GM04504 (cell line): ENCODE results near the gene LCN9.
"Not testable (repeated sequence)": the region's sequence is repeated elsewhere in the genome, so short reads cannot be mapped to it uniquely, and the experiment has no call there.

Source experiments
- DNase-seq: peaks from one replicate; pipeline ENCODE4 v3.0.0-alpha.2; 2012; ENCODE audit warnings: low read depth

The LCN9 gene

DNA sequence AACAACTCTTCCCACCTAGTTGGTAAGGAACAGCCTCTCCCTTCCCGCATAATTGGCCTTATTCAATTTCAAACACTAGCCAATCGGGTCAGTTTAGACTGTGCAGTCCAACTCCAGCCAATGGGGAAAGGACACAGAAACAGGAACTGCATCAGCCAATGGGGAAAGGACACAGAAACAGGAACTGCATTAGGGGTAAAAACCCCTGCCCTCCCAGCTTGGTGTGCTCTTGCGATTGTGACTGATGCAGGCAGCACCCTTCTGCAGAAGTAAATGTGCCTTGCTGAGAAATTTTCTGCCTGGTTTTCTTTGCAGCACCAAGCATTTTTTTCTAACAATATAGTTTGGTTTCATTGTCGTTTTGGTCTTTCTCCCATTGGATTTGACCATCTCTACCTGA lies 15.2 kb upstream of the LCN9 start:
- DNase-seq, result no peak

DNA sequence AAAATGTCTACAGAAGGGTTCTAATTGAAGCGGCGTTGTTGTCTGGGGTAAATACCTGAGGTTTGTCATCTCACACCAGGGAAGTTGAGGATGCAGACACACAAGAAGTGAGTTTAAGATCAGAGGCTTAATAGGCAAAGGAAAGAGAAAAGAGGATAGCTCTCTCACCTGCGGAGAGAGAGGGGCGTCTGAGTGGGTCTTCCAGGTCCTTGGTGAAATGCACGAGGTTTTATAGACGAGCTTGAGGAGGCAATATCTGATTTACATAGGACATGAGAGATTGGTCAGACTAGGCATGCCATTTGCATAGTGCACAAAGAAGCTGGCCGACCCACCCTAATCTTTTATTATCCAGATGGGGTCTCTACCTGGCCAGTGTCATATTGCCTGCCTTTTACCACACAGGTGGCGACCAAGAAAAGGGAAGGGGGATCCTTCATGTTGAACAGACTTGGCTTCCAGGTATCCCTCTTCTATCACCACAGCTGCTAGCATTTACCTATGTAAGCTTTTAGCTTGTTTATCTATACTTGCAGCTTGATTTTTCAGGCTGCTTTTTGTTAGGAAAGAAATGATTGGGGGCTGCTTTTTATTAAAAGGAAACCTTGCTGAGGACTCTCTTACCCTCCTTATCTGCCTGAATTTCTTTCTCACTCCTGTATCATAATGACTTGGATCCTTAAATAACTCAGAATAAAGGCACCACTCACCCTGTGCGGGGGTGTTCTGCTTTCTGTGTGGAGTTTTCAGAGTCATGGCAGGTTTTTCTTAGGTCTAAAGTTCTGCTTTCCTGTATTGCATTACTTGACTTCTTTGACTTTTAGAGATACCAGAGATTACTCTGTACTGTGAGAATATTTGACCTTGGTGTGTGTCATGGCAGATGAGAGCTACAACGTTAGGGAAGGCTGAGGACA lies 14.4 kb upstream of the LCN9 start:
- no peak for DNase-seq

DNA sequence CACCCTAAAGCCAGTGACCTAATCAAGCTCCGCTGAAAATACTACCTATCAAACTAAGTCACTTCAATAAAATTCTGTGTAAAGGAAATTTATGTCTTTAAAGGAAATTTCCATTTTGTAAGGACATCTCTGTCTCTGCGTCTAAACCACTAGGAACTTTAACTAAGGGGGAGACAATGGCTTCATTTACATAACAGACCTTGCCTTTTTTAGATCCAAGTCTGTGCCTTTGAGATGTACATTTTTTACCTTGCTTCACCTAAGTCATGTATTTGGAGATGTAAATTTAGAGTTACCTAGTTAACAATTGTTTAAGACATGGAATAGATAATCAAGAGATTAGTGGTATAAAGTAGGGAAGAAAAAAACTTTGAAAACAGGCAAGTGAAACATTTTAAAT lies 13.6 kb upstream of the LCN9 start:
- DNase-seq, result no peak

DNA sequence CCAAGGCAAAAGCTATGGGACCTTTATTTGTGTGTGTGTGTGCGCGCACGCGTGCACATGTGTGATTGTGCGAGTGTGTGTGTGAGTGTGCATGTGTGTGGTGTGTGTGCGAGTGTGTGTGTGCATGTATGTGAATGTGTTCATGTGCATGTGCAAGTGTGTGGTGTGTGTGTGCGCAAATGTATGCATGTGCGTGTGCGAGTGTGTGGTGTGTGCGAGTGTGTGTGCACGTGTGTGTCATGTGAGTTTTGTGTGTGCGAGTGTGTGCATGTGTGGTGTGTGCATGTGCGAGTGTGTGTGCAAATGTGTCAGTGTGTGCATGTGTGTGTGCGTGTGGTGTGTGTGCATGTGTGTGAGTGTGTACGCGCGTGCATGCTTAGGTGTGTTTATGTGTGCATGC lies 12.7 kb upstream of the LCN9 start:
- DNase-seq, result no peak

GRCh38 chr9:135655317-135655716 lies 7.8 kb upstream of the LCN9 start:
- DNase-seq, result no peak

GRCh38 chr9:135657416-135657815 lies 5.7 kb upstream of the LCN9 start:
- no peak for DNase-seq

DNA sequence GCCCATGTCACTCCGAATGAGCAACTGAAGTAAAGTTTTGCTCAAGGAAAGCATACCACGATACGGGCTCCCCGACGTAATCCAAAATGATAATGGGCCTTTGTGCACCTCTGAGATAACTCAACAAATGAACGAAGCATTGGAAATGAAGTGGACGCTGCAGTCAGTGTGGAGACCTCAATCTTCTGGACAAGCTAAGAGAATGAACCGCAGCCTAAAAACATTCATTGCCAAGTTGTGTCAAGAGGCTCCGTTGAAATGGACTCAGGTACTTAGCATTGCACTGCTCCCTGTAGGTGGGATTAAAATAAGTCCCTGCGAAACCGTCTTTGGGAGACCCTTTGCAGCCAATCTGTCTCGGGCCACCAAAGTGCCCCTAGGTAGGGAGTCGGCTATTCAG lies 3.9 kb upstream of the LCN9 start:
- no peak for DNase-seq

DNA sequence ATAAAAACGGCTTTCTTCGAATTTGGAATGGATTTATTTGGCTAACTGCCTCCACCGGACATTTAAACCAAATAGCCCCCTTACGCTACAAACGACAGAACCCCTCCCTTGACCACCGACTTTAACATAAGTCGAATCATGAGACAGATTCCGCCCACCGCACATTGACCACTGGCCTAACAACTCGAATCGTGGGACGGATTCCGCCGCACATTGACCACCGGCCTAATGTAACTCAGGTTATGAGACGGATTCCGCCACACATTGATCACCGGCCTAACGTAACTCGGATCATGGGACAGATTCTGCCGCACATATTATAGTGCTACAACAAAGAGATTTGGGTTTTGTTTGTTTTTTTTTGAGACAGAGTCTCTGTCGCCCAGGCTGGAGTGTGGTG lies 2.7 kb upstream of the LCN9 start:
- DNase-seq, result no peak

DNA sequence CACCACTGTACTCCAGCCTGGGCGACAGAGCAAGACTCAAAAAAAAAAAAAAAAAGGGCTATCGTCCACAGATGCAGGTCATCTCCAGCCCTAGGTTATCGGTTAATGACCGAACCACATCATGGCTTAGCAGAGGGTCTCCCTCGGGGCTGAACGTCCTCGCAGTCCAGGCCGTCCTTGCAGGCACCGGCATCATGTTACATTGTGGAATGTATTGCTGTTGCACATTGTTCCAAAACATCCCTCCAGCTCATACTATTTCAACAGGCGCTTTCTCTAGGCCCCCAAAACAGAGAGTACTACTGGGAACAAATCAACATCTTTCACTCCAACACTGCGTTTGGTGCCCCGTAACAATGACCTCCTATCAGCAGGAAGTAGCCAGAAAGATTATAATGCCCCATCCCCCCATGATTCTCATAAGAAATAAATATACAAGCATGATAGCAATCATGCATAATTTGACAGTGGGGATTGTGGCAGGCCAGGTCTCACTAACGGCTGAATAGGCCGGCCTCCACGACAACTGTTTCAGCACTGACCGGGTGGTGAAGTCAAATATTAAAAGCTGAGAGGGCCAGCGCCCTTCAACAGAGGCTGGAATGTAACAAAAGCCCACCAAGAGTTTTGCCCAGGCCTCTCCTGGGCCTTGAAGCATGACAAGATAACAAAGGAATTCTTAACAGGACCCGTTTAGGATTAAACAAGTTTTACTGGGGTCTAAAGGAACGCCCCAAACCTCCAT lies 1.1 kb upstream of the LCN9 start:
- no peak for DNase-seq

GRCh38 chr9:135663451-135663770 lies 302 bp downstream of the LCN9 start:
- DNase-seq, result no peak

DNA sequence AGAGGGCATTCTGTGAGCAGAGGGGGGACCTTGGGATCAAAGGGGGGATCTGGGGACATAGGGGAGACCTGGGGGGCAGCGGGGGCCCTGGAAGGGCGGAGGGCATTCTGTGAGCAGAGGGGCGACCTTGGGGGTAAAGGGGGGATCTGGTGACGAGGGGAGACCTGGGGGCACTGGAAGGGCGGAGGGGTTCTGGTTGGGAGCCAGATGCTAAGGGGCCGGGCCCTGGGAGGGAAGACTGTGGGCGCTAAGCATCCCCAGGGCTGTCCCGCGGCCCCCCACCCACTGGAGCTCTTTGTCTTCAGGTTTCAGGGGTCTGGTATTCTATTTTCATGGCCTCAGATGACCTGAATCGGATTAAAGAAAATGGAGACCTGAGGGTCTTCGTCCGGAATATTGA lies 748 bp downstream of the LCN9 start:
- no peak for DNase-seq

DNA sequence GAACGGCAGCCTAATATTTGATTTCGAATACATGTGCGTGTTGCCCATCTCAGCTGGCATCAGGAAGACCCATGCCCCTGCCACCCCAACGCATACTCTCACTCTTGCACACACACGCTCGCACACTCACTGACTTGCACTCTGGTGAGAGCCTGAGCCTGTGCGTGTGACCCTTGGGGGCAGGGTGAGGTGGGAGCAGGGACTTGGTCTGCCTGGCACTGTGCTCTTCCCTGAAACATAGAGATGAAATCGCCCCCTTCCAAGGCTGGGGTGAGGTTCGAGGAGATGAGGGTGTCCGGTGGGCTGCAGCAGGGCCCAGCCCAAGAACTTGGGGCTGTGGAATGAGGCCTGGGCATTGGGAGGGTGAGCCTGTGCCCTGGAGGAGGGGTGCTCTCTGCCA lies 1.2 kb downstream of the LCN9 start:
- DNase-seq, result no peak

GRCh38 chr9:135664801-135665794 lies 2.0 kb downstream of the LCN9 start:
- DNase-seq, result no peak

GRCh38 chr9:135665795-135666189 lies 2.7 kb downstream of the LCN9 start:
- no peak for DNase-seq

- DNase-seq, result no peak
Measured at GRCh38 chr9:135666534-135667462, 3.7 kb downstream of the LCN9 start.

DNA sequence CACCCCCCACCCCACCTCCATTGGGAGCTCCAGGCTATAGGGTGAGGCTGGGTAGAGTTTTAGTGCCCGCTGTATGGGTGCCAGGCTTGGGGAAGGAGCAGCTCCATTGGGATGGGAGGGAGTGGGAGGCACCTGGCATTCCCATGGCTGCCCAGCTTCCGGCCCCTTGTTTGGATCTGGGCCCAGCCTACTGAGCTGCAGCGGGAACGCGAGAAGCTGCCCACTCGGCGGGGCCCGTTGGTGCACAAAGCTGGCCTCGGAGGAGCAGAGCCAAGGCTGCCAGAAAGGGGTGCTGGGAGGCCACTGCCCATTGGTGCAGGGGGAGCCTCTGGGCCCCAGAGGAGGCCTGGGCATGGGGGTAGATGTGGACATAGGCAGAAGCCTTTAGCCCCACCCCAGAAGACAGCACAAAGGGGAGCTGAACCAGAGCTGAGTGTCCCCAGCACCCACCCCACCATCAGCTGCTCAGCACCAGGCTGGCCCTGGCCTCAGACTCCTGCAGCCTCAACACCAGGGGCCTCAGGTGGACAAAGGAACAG lies 4.4 kb downstream of the LCN9 start:
- no peak for DNase-seq

DNA sequence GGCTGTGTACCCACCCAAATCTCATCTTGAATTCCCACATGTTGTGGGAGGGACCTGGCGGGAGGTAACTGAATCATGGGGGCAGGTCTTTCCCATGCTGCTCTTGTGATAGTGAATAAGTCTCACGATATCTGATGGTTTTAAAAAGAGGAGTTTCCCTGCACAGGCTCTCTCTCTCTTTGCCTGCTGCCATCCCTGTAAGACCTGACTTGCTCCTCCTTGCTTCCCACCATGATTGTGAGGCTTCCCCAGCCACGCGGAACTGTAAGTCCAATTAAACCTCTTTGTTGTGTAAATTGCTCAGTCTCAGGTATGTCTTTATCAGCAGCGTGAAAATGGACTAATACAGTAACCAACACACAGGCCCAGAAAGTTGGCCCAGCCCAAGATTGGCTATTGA lies 5.9 kb downstream of the LCN9 start:
- DNase-seq, result not testable (repeated sequence)

DNA sequence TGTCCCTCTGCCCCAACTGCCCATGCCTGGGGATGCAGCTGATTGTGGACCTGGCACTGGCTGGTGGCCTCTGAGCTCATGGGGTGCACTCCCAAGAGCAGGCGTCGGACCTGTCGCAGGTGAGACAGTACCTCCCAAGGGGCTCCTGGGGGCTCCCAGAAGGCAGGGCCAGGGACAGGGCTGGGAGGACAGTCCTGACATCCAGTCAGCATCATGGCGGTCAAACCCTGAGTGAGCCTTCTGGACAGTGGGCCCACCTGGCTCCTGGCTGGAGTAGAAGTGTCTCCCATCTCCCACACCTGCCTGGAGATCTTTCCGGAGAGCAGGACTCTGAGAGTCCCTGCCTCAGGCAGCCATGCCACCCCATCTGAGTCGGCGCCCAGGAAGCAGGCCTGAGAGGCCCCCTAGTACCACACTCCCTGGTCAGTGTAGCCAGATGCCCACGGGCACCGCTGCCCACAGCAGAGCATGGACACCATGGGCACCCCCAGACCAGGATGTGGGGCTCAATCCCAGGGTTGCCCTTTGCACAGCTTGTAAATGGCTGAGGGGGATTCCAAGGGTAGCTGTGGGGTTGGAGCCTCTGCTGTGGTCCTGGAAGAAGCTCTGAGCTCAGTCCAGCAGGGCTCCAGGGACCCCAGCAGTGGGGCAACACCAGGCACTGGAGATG lies 6.6 kb downstream of the LCN9 start:
- no peak for DNase-seq

GRCh38 chr9:135670721-135671590 lies 7.8 kb downstream of the LCN9 start:
- no peak for DNase-seq
